Activated B cell treated with CpG ODN at 0.5 μM for 24 hours (primary cell): ENCODE measurements around the gene QSOX2. TPM values are rescaled to one million over a fixed set of nuclear protein-coding genes. Genes with fewer than 3 reads are reported as not detected.

Experiments used
- ATAC-seq: fragments of 200-7000 bp; cut with Tn5 transposase; one replicate; pipeline ENCODE4 v1.10.0; 2021; ENCODE audit warnings: low read depth, mild to moderate bottlenecking, moderate library complexity
- CTCF ChIA-PET: fragments of 350-600 bp; sonication (Branson Sonifier 250); formaldehyde crosslinking; loops from one replicate; lab custom pipeline; 2021; ENCODE audit warnings: antibody characterized with exemption; lab: Charles Lee
- POLR2A ChIA-PET: fragments of 350-600 bp; sonication (Branson Sonifier 250); formaldehyde crosslinking; loops from one replicate; lab custom pipeline; 2021; ENCODE audit warnings: antibody characterized with exemption; lab: Charles Lee
- DNase-seq: peaks from one replicate; pipeline ENCODE4 v3.0.0; 2022
- H3K27ac Mint-ChIP-seq: one replicate; pipeline ENCODE4 v1.8.0; 2020; ENCODE audit warnings: mixed read lengths
- H3K27me3 Mint-ChIP-seq: one replicate; pipeline ENCODE4 v1.8.0; 2021; ENCODE audit warnings: mixed read lengths
- H3K36me3 Mint-ChIP-seq: one replicate; pipeline ENCODE4 v1.8.0; 2021; ENCODE audit warnings: low read depth, mixed read lengths
- H3K4me1 Mint-ChIP-seq: one replicate; pipeline ENCODE4 v1.8.0; 2021; ENCODE audit warnings: mixed read lengths
- H3K4me3 Mint-ChIP-seq: one replicate; pipeline ENCODE4 v1.8.0; 2020; ENCODE audit warnings: mild to moderate bottlenecking, mixed read lengths
- H3K9me3 Mint-ChIP-seq: one replicate; pipeline ENCODE4 v1.8.0; 2020; ENCODE audit warnings: mixed read lengths
- CTCF ChIP-seq: fragments of 200-600 bp; IDR thresholded peaks from one replicate; pipeline ENCODE4 v1.8.0; 2022; ENCODE audit warnings: antibody characterized with exemption, mild to moderate bottlenecking
- intact Hi-C: fragments of 100-400 bp; cut with micrococcal nuclease; formaldehyde crosslinking; loops from one replicate; pipeline ENCODE4 v1.15.1; 2024
- total RNA-seq: library from RNA; stranded (reverse); gene quantifications from 2 replicates; pipeline ENCODE4 v1.2.3, GENCODE V29; 2022

The QSOX2 gene
- total RNA-seq, 1 donor from 2014 or later, result 49.1 TPM

GRCh38 chr9:136251264-136252115 lies 5.9 kb upstream of the QSOX2 start:
- POLR2A ChIA-PET, result interaction anchor here (0.8 kb wide), 1 partner anchor 111 kb away, joined by 3 read pairs; no protein-coding TSS in a partner anchor
- no peak for TF ChIP-seq CTCF
- no peaks in the 10 kb centered on the region for H3K4me1 Mint-ChIP-seq
- no peak overlapping the region for H3K4me3 Mint-ChIP-seq
- no peaks in the 10 kb centered on the region for H3K27me3 Mint-ChIP-seq
- no peak for ATAC-seq
- DNase-seq, result no peak
- CTCF ChIA-PET, result no interaction called here
- intact Hi-C loops, result no loop called here
- H3K27ac Mint-ChIP-seq, result no peak overlapping the region
- H3K9me3 Mint-ChIP-seq, result no peaks in the 10 kb centered on the region
- no peaks in the 10 kb centered on the region for H3K36me3 Mint-ChIP-seq

- ChIA-PET POLR2A (interaction anchor here (0.8 kb wide), 1 partner anchor 112 kb away, joined by 3 read pairs; no protein-coding TSS in a partner anchor), CTCF (no interaction called here)
- Mint-ChIP-seq H3K36me3 (no peaks in the 10 kb centered on the region), H3K4me1 (peaks cover 6% of the 10 kb centered on the region), H3K27me3 (no peaks in the 10 kb centered on the region), H3K27ac (no peak overlapping the region), H3K4me3 (no peak overlapping the region), H3K9me3 (no peaks in the 10 kb centered on the region)
- intact Hi-C loops, result no loop called here
- ATAC-seq, result no peak
- no peak for DNase-seq
- no peak for TF ChIP-seq CTCF
Measured at GRCh38 chr9:136250676-136251075, 5.1 kb upstream of the QSOX2 start.

- Mint-ChIP-seq H3K9me3 (no peaks in the 10 kb centered on the region), H3K4me1 (peaks cover 6% of the 10 kb centered on the region), H3K27ac (no peak overlapping the region), H3K27me3 (no peaks in the 10 kb centered on the region), H3K4me3 (no peak overlapping the region), H3K36me3 (peaks cover 1% of the 10 kb centered on the region)
- TF ChIP-seq CTCF, result no peak
- ChIA-PET CTCF (no interaction called here), POLR2A (no interaction called here)
- intact Hi-C loops, result loop anchor here (10.0 kb wide), 1 partner anchor 155 kb away; the partner anchor contains the start of gene SNAPC4
- no peak for ATAC-seq
- DNase-seq, result no peak
Measured at GRCh38 chr9:136249877-136250559, 4.4 kb upstream of the QSOX2 start.

- ATAC-seq (no peak), DNase-seq (no peak)
- no peak overlapping the region for H3K27ac Mint-ChIP-seq
- TF ChIP-seq CTCF, result no peak
- CTCF ChIA-PET, result no interaction called here
- H3K9me3 Mint-ChIP-seq, result no peaks in the 10 kb centered on the region
- peaks cover 14% of the 10 kb centered on the region for H3K4me1 Mint-ChIP-seq
- no peak overlapping the region for H3K4me3 Mint-ChIP-seq
- no peaks in the 10 kb centered on the region for H3K27me3 Mint-ChIP-seq
- intact Hi-C loops, result loop anchor here (10.0 kb wide), 1 partner anchor 156 kb away; the partner anchor contains the start of gene SNAPC4
- POLR2A ChIA-PET, result no interaction called here
- H3K36me3 Mint-ChIP-seq, result peaks cover 10% of the 10 kb centered on the region
Measured at GRCh38 chr9:136248951-136249876, 3.6 kb upstream of the QSOX2 start.
